Adrenal gland (tissue), 12 donors: Measurements from ENCODE around the gene RAB11FIP5. TPM values are rescaled to one million over a fixed set of nuclear protein-coding genes. Genes with fewer than 3 reads are reported as not detected.

ENCODE experiments used
- DNase-seq, 7 donors: peaks; one replicate each; pipeline ENCODE4 v3.0.0-alpha.2; 2019 to 2020
- H3K27ac ChIP-seq, 5 donors: fragments of 200-600 bp; sonication (generic) in 4 of 5; 1 replicate in 3 of 5; 2 replicates in 2 of 5; pipeline versions ENCODE4 v1.5.1 to v1.8.0; 2016 to 2020; ENCODE audit warnings: mild to moderate bottlenecking in 1 of 5
- H3K27me3 ChIP-seq: fragments of 200-600 bp; 2 replicates; pipeline ENCODE4 v1.8.0; 2021
- H3K36me3 ChIP-seq, 2 donors: fragments of 200-600 bp; replicated peaks in 1 of 2; 1 replicate in 1 of 2; 2 replicates in 1 of 2; pipeline versions ENCODE4 v1.5.1 to v1.8.0; 2018 to 2022
- H3K4me1 ChIP-seq, 2 donors: fragments of 200-600 bp; replicated peaks in 1 of 2; 1 replicate in 1 of 2; 2 replicates in 1 of 2; pipeline versions ENCODE4 v1.5.1 to v1.8.0; 2018 to 2021
- H3K4me3 ChIP-seq, 4 donors: fragments of 200-600 bp; sonication (generic) in 3 of 4; one replicate each; pipeline ENCODE4 v1.5.1; 2016 to 2018
- H3K9me3 ChIP-seq, 3 donors: fragments of 200-600 bp; sonication (generic) in 1 of 3; replicated peaks in 1 of 3; 1 replicate in 2 of 3; 2 replicates in 1 of 3; pipeline versions ENCODE4 v1.5.1 to v1.8.0; 2016 to 2021
- POLR2A ChIP-seq, 2 donors: fragments of 450-650 bp; IDR thresholded peaks; one replicate each; pipeline ENCODE4 v1.6.1; 2017; ENCODE audit warnings: antibody characterized with exemption in 2 of 2, mild to moderate bottlenecking in 2 of 2, moderate library complexity in 1 of 2
- WGBS, 4 donors: extraction: QIAGEN DNeasy Blood & Tissue Kit in 2 of 4; methylation state at CpG; one replicate each; pipeline versions ENCODE4 v1.1.5 to v1.1.7; 2013 to 2017; 5-methylcytosine and 5-hydroxymethylcytosine counted together
- intact Hi-C, 2 donors: fragments of 100-400 bp; cut with DNase I; formaldehyde crosslinking; loops; one replicate each; pipeline versions ENCODE4 v1.14.1 to v1.15.0; 2022 to 2023
- polyA plus RNA-seq, 3 donors: library from polyadenylated mRNA; stranded (reverse); fragments of 200-250 nt in 2 of 3; fragments of 350-450 nt in 1 of 3; fragmentation: Illumina TruSeq in 1 of 3; extraction: RNeasy Lipid Tissue Mini Kit (QIAGEN cat#74804) in 1 of 3; gene quantifications; one replicate each; pipeline ENCODE4 v1.2.3, GENCODE V29; 2013 to 2014
- total RNA-seq, 9 donors: library from RNA; depleted of rRNA in 4 of 9; stranded (reverse); fragments of >200 nt in 4 of 9; fragments of 120-200 nt in 1 of 9; fragmentation: NEBNext Ultra II Directional in 1 of 9; extraction: Animal tissue kit (Norgen Biotek cat#: 25700) in 1 of 9; gene quantifications; one replicate each; pipeline versions ENCODE4 v1.1.0 to v1.2.4, GENCODE V29; 2013 to 2023
- TF ChIP-seq, protein P1 (sequence below), 6 experiments: fragments of 450-650 bp in 4 of 6; fragments of 200-600 bp in 2 of 6; sonication (generic) in 1 of 6; IDR thresholded peaks; 1 replicate in 5 of 6; 2 replicates in 1 of 6; pipeline versions ENCODE4 v1.5.1 to v1.8.0; 2016 to 2021; ENCODE audit warnings: antibody characterized with exemption in 6 of 6, mild to moderate bottlenecking in 2 of 6, moderate library complexity in 1 of 6
- donor health status: healthy with polysubstance abuse.
- donor health status: Bipolar disorder and iron deficiency.
- donor health status: DM: yes; HTN: yes; CAD: no.
- donor health status: DM: no; HTN: no; CAD: no.
- donor health status: DM: no; HTN: no; CAD: no.
- donor health status: DM: yes; HTN: yes; CAD: no.

The RAB11FIP5 gene
- total and polyA plus RNA-seq, 12 donors: 3.3 to 46.7 (median 23.3) TPM

DNA sequence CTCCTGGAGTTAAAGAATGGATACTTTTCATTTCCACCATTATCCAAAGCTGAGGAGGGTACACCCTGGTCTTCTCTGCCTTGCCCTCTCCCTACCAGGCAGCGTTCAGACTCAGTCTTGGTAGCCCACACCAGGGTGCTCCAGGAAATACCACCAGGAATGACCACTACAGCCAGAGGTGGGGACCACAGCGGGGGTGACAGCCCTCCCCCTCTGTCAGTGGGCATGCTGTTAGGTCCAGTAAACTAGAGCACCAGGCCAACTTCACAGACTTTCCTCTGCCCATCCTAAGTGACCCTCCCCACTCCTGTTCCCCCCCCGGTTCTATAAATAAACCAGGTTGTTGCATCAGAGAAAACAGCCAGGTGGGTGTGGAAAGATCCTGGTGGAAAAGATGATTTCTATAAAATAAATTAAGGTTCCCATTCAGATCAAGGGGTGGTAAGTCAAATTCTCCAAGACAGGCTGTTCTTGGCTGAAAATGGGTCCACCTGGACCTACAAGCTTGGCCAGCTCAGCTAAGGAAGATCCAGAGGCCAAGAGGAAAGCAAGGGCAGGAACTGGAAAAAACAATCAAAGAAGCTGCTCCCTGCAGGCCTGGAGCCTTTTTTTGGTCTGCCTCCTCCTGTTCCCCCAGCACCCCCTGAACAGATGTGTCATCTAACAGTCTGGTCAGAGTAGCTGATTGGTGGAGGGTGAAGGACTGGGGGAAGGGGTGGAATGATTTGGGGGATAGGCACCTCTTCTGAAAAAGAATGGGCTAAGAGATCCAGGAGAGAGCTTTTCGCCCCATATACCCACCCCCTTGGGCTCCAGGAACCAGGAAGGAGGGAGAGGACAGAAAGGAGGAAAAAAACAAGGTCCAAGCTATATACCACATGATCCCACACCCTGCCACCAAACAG, 2.3 kb downstream of the RAB11FIP5 start:
- Histone ChIP-seq H3K27me3 (no peaks in the 10 kb centered on the region), H3K4me1 (peaks cover 24 to 37% of the 10 kb centered on the region in 2 donors), H3K36me3 (no peaks in the 10 kb centered on the region), H3K27ac (peak overlapping the region in 2 of 5 donors; percentile 92 to 93), H3K9me3 (no peaks in the 10 kb centered on the region), H3K4me3 (peak overlapping the region in 1 of 4 donors; percentile 65)
- peak in 1 of 7 donors; percentile 26 for DNase-seq
- TF ChIP-seq, protein P1, sequence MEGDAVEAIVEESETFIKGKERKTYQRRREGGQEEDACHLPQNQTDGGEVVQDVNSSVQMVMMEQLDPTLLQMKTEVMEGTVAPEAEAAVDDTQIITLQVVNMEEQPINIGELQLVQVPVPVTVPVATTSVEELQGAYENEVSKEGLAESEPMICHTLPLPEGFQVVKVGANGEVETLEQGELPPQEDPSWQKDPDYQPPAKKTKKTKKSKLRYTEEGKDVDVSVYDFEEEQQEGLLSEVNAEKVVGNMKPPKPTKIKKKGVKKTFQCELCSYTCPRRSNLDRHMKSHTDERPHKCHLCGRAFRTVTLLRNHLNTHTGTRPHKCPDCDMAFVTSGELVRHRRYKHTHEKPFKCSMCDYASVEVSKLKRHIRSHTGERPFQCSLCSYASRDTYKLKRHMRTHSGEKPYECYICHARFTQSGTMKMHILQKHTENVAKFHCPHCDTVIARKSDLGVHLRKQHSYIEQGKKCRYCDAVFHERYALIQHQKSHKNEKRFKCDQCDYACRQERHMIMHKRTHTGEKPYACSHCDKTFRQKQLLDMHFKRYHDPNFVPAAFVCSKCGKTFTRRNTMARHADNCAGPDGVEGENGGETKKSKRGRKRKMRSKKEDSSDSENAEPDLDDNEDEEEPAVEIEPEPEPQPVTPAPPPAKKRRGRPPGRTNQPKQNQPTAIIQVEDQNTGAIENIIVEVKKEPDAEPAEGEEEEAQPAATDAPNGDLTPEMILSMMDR (IDR thresholded peaks at IDR 0.05): no peak
- TF ChIP-seq POLR2A (IDR thresholded peaks at IDR 0.05): no peak
- intact Hi-C loops: no loop called here
- WGBS, 4 donors: 68 to 84% (median 78%) methylated on average over 2 to 4 of the region's 4 CpGs

DNA sequence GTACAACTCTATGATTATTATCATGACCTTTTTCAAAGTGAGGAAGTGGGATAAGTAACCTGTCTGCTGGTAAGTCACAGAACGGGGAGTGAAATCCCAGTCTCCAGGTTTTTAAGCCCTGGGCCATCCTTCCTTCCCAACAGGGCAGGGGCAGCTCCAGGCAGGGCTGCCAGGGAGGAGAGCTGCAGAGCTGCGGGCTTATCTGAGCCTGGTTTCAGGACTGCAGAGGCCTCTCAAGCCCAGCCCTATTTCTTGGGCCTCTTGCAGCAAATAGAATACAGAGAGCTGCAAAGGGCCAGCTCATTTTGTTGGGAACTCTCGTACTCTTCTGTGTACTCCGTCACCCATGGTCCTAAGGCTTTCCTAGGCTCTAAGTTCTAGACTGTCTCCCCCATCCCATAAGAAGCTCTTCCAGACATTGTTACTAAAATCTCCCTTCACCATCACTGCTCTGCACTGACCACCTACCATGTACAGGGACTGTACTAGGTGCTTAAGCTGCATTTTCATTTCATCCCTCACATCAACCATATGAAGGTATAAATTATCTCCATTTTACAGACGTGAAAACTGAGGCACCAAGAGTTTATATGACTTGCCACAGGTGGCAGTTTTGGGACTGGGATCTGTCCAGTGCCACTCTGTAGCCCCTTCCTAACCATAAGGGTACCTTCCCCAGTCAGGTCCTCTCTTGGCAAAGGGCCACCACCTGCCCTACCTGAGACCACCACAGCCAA, 3.1 kb downstream of the RAB11FIP5 start:
- intact Hi-C loops: no loop called here
- WGBS, 4 donors: 86 to 91% (median 89%) methylated on average over 4 to 5 of the region's 5 CpGs
- peaks cover 24 to 37% of the 10 kb centered on the region in 2 donors for H3K4me1 ChIP-seq
- no peaks in the 10 kb centered on the region for H3K27me3 ChIP-seq
- H3K27ac ChIP-seq: no peak overlapping the region
- no peak for TF ChIP-seq POLR2A (IDR thresholded peaks at IDR 0.05)
- TF ChIP-seq, protein P1 (IDR thresholded peaks at IDR 0.05): no peak
- no peak overlapping the region for H3K4me3 ChIP-seq
- no peak for DNase-seq
- H3K9me3 ChIP-seq: no peaks in the 10 kb centered on the region
- no peaks in the 10 kb centered on the region for H3K36me3 ChIP-seq

DNA sequence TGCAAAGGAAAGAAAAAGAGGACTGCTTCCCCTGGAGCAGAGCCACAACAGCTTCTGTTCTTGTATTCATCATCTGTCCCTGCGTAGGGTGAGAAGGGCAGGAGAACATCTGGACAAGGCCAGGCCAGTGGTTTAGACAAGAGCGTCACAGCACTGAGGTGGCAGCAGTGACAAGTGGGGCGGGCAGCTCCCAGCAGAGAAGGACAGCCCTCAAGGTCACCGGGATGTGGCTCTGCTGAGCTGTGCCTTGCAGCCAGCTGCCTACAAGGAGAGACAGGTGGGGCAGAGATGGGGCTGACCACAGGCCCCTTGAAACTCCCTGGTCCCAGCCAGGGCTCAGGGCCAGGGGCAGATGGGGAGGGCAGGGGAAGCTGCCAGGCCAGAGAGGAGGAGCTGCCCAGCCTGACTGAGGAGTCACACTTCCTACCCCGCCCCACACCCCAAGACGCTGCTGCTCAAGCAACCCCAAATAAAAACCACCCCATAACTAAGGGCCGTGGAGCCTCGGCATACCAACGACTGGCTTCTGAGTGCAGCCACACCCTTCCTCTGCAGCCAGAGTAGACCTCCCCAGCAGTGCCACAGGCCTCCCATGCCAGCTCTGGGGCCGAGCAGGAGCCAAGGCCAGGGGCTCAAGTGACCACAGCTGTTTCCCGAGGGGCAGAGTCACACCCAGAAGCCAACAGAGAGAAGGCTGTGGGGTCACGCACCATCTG, 5.4 kb downstream of the RAB11FIP5 start:
- Histone ChIP-seq H3K27ac (peak overlapping the region in 2 of 5 donors; percentile 63 to 70), H3K9me3 (no peaks in the 10 kb centered on the region), H3K36me3 (no peaks in the 10 kb centered on the region), H3K4me3 (no peak overlapping the region), H3K4me1 (peaks cover 24 to 50% of the 10 kb centered on the region in 2 donors), H3K27me3 (no peaks in the 10 kb centered on the region)
- DNase-seq: peak; percentile 65 to 88 (median 83)
- intact Hi-C loops: no loop called here
- TF ChIP-seq, protein P1 (IDR thresholded peaks at IDR 0.05): no peak
- no peak for TF ChIP-seq POLR2A (IDR thresholded peaks at IDR 0.05)
- WGBS, 4 donors: 31 to 45% (median 40%) methylated on average over 3 to 12 of the region's 12 CpGs
